Lower leg skin (tissue), 4 donors: Measurements from ENCODE around the gene RAB14. TPM values are rescaled to one million over a fixed set of nuclear protein-coding genes. Genes with fewer than 3 reads are reported as not detected.

ENCODE experiments used
- DNase-seq, 2 donors: peaks; one replicate each; pipeline ENCODE4 v3.0.0-alpha.2; 2019; ENCODE audit warnings: low spot score in 2 of 2
- H3K4me3 ChIP-seq: fragments of 200-600 bp; sonication (generic); 2 replicates; pipeline ENCODE4 v1.5.1; 2017; ENCODE audit warnings: mild to moderate bottlenecking, low read depth; ENCODE audit not compliant: poor library complexity, severe bottlenecking
- CTCF ChIP-seq, 3 donors: fragments of 450-650 bp; IDR thresholded peaks; one replicate each; pipeline ENCODE4 v1.5.1; 2016; ENCODE audit warnings: antibody characterized with exemption in 3 of 3, mild to moderate bottlenecking in 3 of 3, moderate library complexity in 2 of 3
- POLR2A ChIP-seq, 2 donors: fragments of 450-650 bp; IDR thresholded peaks; one replicate each; pipeline ENCODE4 v1.6.1; 2016 to 2017; ENCODE audit warnings: antibody characterized with exemption in 2 of 2, mild to moderate bottlenecking in 1 of 2, moderate library complexity in 1 of 2
- WGBS, 2 donors: methylation state at CpG; one replicate each; pipeline ENCODE4 v1.1.5; 2018; 5-methylcytosine and 5-hydroxymethylcytosine counted together
- intact Hi-C: fragments of 100-400 bp; cut with DNase I; formaldehyde crosslinking; loops from one replicate; pipeline ENCODE4 v1.15.0; 2023; ENCODE audit warnings: low total_unique reads
- total RNA-seq, 4 donors: library from RNA; depleted of rRNA; stranded (reverse); fragments of >200 nt; gene quantifications; one replicate each; pipeline ENCODE4 v1.1.0, GENCODE V29; 2016

RAB14 gene
- 10 to 100 TPM; 43.9 to 50.8 (median 49.6) TPM for total RNA-seq

GRCh38 chr9:121201738-121202533 is at the start of gene RAB14:
Gene RAB14 (minus strand): TSS chr9:121201869. CDS start chr9:121193412, 8,457 bp downstream.
- DNase-seq, result peak; percentile 99 to 100
- TF ChIP-seq CTCF (IDR thresholded peaks at IDR 0.05), result peak in 1 of 3 donors; percentile 37
- no peak for TF ChIP-seq POLR2A (IDR thresholded peaks at IDR 0.05)
- H3K4me3 ChIP-seq, result peak within 1 kb of the TSS; percentile 98
- intact Hi-C loops, result no loop called here
- 2 to 4% methylated on average over 38 to 50 of the region's 55 CpGs for WGBS, 2 donors

DNA sequence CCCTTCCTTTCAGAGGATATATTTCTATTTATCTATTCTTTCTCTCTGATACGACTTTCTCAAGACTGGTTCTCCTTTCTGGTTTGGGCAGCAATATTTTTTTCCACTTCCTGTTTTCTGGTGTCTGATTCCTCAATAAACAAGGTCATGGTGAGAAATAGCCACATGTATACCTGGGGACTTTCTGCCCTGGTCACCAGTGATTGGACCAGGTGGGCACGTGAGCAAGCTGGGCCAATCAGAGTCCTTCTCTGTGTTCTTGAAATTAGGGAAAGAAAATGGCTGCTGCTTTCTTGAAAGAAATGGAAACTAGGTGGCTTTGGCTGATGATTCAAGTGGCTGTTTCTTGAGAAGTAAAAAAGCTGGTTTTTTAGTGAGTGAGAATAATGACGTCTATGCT is 47.9 kb upstream of the RAB14 start:
- TF ChIP-seq CTCF (IDR thresholded peaks at IDR 0.05) (no peak), POLR2A (IDR thresholded peaks at IDR 0.05) (no peak)
- intact Hi-C loops, result no loop called here
- 80 to 84% methylated on average over 3 of the region's 3 CpGs for WGBS, 2 donors
- DNase-seq, result peak in 1 of 2 donors; percentile 70
- no peak overlapping the region for H3K4me3 ChIP-seq

DNA sequence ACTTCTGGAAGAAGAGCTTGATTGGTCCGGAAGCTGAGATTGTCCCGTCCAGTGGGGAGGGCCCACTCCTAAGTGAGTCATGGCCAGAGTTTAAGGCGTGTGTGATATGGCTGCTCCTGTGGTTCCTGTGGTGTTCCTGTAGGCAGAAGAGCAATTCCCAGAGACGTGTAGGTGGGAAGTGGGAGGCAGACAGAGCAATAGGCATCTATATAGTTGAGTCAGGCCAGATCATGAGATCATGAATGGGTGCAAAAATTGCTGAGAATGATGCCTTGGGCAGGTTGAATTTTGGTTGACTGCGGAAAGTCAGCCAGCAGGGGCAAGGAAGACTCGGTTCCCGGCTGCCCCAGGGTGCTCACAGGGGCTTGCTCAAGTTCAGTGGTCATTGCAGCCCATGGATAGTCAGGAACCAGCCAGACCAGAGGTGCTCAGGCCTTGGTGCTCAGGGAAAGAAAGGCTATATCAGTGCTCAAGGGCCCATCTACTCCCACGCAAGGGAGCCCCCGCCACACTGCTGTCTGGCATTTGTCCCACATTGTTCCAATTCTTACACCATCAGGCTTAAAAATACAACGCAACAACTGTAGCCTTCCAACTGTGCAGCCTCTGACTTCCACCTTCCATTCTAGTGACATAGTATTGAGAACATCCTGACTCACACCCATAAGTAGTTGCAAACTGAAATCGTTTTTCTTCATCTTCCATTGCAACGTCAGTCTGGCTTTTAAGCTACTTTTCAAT is 45.3 kb upstream of the RAB14 start:
- no peak overlapping the region for H3K4me3 ChIP-seq
- WGBS, 2 donors, result 70 to 71% methylated on average over 12 of the region's 12 CpGs
- peak in 1 of 2 donors; percentile 60 for DNase-seq
- TF ChIP-seq POLR2A (IDR thresholded peaks at IDR 0.05) (no peak), CTCF (IDR thresholded peaks at IDR 0.05) (no peak)
- intact Hi-C loops, result no loop called here

DNA sequence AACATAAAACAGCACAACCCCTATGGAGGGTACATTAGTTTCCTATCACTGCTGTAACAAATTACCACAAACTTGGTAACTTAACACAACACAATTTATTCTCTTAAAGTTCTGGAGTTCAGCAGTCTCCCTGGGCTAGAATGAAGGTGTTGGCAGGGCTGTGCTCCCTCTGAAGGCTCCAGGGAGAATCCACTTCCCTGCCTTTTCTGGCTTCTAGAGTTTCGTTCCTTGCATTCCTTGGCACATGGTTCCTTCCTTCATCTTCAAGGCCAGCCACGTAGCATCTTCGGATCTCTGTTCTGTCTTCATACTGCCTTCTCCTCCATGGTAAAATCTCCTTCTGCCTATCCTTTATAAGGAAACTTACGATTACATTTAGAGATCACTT is 41.3 kb upstream of the RAB14 start:
- no peak overlapping the region for H3K4me3 ChIP-seq
- peak in 1 of 2 donors; percentile 32 for DNase-seq
- TF ChIP-seq POLR2A (IDR thresholded peaks at IDR 0.05), result no peak
- TF ChIP-seq CTCF (IDR thresholded peaks at IDR 0.05), result no peak
- WGBS, 2 donors, result 72 to 80% methylated on average over 4 of the region's 4 CpGs
- intact Hi-C loops, result no loop called here

DNA sequence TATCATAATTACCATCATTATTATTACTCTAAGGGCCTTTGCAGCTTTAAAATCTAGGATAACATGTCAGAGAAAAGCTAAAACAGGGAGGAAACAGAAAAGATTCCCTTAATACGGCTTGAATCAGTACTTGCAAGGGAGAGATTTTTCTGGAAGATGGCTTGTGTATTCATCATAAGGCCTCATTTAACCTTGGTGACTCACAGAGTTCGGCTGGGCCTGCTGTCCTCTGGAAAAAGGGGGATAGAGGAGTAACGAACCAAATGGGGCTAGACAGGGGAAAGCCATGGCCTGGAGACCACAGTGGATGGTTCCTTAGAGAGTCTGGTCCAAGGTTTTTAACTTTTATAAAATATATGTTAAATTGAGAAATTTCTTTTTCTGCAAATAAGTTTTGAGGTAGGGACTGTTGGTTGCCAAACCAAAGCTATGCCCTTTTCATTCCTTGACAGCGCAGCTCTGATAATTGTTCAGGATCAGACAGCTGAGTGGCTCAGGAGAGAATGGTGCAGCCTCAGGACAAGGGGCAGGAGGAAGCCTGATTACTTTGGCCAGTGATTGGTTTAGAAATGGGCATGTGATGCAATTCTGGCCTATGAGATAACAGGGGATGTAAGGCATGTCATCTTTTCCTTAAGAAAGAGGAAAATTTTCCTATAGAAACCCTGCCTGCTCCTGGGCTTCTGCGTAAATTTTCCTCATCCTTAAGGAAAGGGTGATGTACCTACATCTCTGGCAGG is 40.7 kb upstream of the RAB14 start:
- WGBS, 2 donors, result 46 to 56% methylated on average over 5 of the region's 5 CpGs
- peak in 1 of 2 donors; percentile 25 for DNase-seq
- intact Hi-C loops, result no loop called here
- H3K4me3 ChIP-seq, result no peak overlapping the region
- TF ChIP-seq POLR2A (IDR thresholded peaks at IDR 0.05) (no peak), CTCF (IDR thresholded peaks at IDR 0.05) (no peak)
